KMS-11 (cell line): ENCODE results near the gene PCK2.

ENCODE experiments used
- H2AFZ ChIP-seq: fragments of 200-600 bp; sonication (generic); 2 replicates; pipeline ENCODE4 v1.6.1; 2016; ENCODE audit warnings: antibody characterized with exemption, mixed run types, low read depth
- H3K27ac ChIP-seq: fragments of 200-600 bp; sonication (generic); 2 replicates; pipeline ENCODE4 v1.6.1; 2016; ENCODE audit warnings: mild to moderate bottlenecking, mixed run types
- H3K27me3 ChIP-seq: fragments of 200-600 bp; sonication (generic); 2 replicates; pipeline ENCODE4 v1.6.1; 2017; ENCODE audit warnings: mild to moderate bottlenecking, low read depth, mixed run types, moderate library complexity; ENCODE audit not compliant: insufficient read depth
- H3K36me3 ChIP-seq: fragments of 200-600 bp; sonication (generic); 2 replicates; pipeline ENCODE4 v1.6.1; 2017; ENCODE audit warnings: mild to moderate bottlenecking, mixed run types; ENCODE audit not compliant: insufficient read depth
- H3K4me1 ChIP-seq: fragments of 200-600 bp; sonication (generic); 2 replicates; pipeline ENCODE4 v1.6.1; 2016; ENCODE audit warnings: mild to moderate bottlenecking, low read depth, mixed run types; ENCODE audit not compliant: poor library complexity, severe bottlenecking
- H3K4me2 ChIP-seq: fragments of 200-600 bp; sonication (generic); 2 replicates; pipeline ENCODE4 v1.7.0; 2016; ENCODE audit warnings: mild to moderate bottlenecking, mixed run types
- H3K4me3 ChIP-seq: fragments of 200-600 bp; sonication (generic); IDR thresholded peaks from 2 replicates; pipeline ENCODE4 v1.6.1; 2017; ENCODE audit warnings: low read depth, low read length, mixed read lengths; ENCODE audit not compliant: insufficient read depth
- H3K79me2 ChIP-seq: fragments of 200-600 bp; sonication (generic); 2 replicates; pipeline ENCODE4 v1.6.1; 2016; ENCODE audit warnings: low read depth, mixed run types; ENCODE audit not compliant: insufficient read depth
- H3K9ac ChIP-seq: fragments of 200-600 bp; sonication (generic); 2 replicates; pipeline ENCODE4 v1.6.1; 2016; ENCODE audit warnings: mild to moderate bottlenecking, mixed run types
- H4K20me1 ChIP-seq: fragments of 200-600 bp; sonication (generic); 2 replicates; pipeline ENCODE4 v1.6.1; 2016; ENCODE audit warnings: mild to moderate bottlenecking, mixed run types; ENCODE audit not compliant: insufficient read depth
- CTCF ChIP-seq: fragments of 200-600 bp; sonication (generic); conservative IDR thresholded peaks from 2 replicates; pipeline ENCODE4 v1.6.1; 2017; ENCODE audit warnings: low read depth, mild to moderate bottlenecking, antibody characterized with exemption, low read length, moderate library complexity, mixed read lengths

Gene PCK2

GRCh38 chr14:24131549-24131966 is 37.4 kb downstream of the PCK2 start:
- Histone ChIP-seq H3K36me3 (no peaks in the 10 kb centered on the region), H3K4me2 (no peak overlapping the region), H3K4me3 (no peak overlapping the region), H3K9ac (no peak overlapping the region), H2AFZ (no peak overlapping the region), H3K27ac (no peak overlapping the region), H3K27me3 (no peaks in the 10 kb centered on the region), H3K4me1 (no peaks in the 10 kb centered on the region), H3K79me2 (no peaks in the 10 kb centered on the region), H4K20me1 (no peaks in the 10 kb centered on the region)
- TF ChIP-seq CTCF, result no peak

GRCh38 chr14:24132061-24132685 is 38.1 kb downstream of the PCK2 start:
- Histone ChIP-seq H3K4me1 (peaks cover 4% of the 10 kb centered on the region), H3K36me3 (no peaks in the 10 kb centered on the region), H3K4me3 (no peak overlapping the region), H3K27me3 (no peaks in the 10 kb centered on the region), H3K79me2 (no peaks in the 10 kb centered on the region), H3K4me2 (no peak overlapping the region), H2AFZ (no peak overlapping the region), H4K20me1 (no peaks in the 10 kb centered on the region), H3K9ac (no peak overlapping the region), H3K27ac (no peak overlapping the region)
- no peak for TF ChIP-seq CTCF

GRCh38 chr14:24132976-24133375 is 38.9 kb downstream of the PCK2 start:
- no peak for TF ChIP-seq CTCF

GRCh38 chr14:24133735-24134134 is 39.6 kb downstream of the PCK2 start:
- Histone ChIP-seq H3K4me1 (peaks cover 6% of the 10 kb centered on the region), H3K9ac (no peak overlapping the region), H3K4me2 (no peak overlapping the region), H2AFZ (no peak overlapping the region), H3K4me3 (no peak overlapping the region), H3K27ac (no peak overlapping the region), H3K36me3 (no peaks in the 10 kb centered on the region), H3K79me2 (no peaks in the 10 kb centered on the region), H4K20me1 (no peaks in the 10 kb centered on the region), H3K27me3 (no peaks in the 10 kb centered on the region)
- no peak for TF ChIP-seq CTCF

More at GRCh38 chr14:24132976-24133375, 38.9 kb downstream of the PCK2 start:
- Histone ChIP-seq H3K9ac (no peak overlapping the region), H3K36me3 (no peaks in the 10 kb centered on the region), H3K4me3 (no peak overlapping the region), H3K27me3 (no peaks in the 10 kb centered on the region), H3K4me1 (peaks cover 6% of the 10 kb centered on the region), H3K27ac (no peak overlapping the region), H3K4me2 (no peak overlapping the region), H2AFZ (no peak overlapping the region), H3K79me2 (no peaks in the 10 kb centered on the region), H4K20me1 (no peaks in the 10 kb centered on the region)
